Mammary epithelial cell (primary cell): Measurements from ENCODE around the gene TSPEAR.
"Not testable (repeated sequence)": the region's sequence is repeated elsewhere in the genome, so short reads cannot be mapped to it uniquely, and the experiment has no call there.

Source experiments
- EZH2 ChIP-seq: IDR thresholded peaks from 2 replicates; pipeline ENCODE4 v1.6.1; 2012; ENCODE audit warnings: low read length, inconsistent platforms, borderline replicate concordance
- TF ChIP-seq, protein P1 (sequence below), 2 donors: IDR thresholded peaks in 1 of 2; conservative IDR thresholded peaks in 1 of 2; 2 replicates each; pipeline ENCODE4 v1.5.1; 2011 to 2012; ENCODE audit warnings: inconsistent platforms in 2 of 2, low read length in 2 of 2, mild to moderate bottlenecking in 2 of 2, control low read depth in 1 of 2, low read depth in 1 of 2; ENCODE audit not compliant: insufficient read depth in 1 of 2; ENCODE audit errors: extremely low read depth in 1 of 2

DNA sequence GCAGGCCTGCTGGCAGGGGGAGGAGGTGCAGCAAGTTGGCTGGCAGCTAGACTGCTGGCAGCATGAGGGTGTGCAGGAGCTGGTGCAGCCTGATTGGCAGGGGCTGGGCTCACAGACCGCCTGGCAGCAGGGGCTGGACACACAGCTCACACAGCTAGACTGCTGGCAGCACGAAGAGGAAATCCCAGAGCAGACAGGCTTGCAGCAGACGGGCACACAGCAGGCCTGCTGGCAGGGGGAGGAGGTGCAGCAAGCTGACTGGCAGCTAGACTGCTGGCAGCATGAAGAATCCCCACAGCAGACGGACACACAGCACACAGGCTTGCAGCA is 119.6 kb downstream of the TSPEAR start:
- TF ChIP-seq, protein P1, sequence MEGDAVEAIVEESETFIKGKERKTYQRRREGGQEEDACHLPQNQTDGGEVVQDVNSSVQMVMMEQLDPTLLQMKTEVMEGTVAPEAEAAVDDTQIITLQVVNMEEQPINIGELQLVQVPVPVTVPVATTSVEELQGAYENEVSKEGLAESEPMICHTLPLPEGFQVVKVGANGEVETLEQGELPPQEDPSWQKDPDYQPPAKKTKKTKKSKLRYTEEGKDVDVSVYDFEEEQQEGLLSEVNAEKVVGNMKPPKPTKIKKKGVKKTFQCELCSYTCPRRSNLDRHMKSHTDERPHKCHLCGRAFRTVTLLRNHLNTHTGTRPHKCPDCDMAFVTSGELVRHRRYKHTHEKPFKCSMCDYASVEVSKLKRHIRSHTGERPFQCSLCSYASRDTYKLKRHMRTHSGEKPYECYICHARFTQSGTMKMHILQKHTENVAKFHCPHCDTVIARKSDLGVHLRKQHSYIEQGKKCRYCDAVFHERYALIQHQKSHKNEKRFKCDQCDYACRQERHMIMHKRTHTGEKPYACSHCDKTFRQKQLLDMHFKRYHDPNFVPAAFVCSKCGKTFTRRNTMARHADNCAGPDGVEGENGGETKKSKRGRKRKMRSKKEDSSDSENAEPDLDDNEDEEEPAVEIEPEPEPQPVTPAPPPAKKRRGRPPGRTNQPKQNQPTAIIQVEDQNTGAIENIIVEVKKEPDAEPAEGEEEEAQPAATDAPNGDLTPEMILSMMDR (conservative IDR thresholded peaks at IDR 0.05 in 1 of 2, IDR thresholded peaks at IDR 0.05 in 1 of 2; ENCODE audit: extremely low read depth in 1 of 2, insufficient read depth in 1 of 2, low read depth in 1 of 2, low read length in 2 of 2): not testable (repeated sequence)
- TF ChIP-seq EZH2: not testable (repeated sequence)
